GM12874 (cell line): ENCODE results near the gene HOGA1.

ENCODE experiments used
- CTCF ChIP-seq: IDR thresholded peaks from 2 replicates; pipeline ENCODE4 v1.5.1; 2011; ENCODE audit warnings: low read depth, mild to moderate bottlenecking, control low read depth, low read length, moderate library complexity; ENCODE audit not compliant: insufficient read depth

The HOGA1 gene

GRCh38 chr10:97650726-97651125 is 66.5 kb downstream of the HOGA1 start:
- no peak for TF ChIP-seq CTCF

GRCh38 chr10:97651773-97652172 is 67.6 kb downstream of the HOGA1 start:
- no peak for TF ChIP-seq CTCF

GRCh38 chr10:97656777-97657176 is 72.6 kb downstream of the HOGA1 start:
- TF ChIP-seq CTCF = no peak

- no peak for TF ChIP-seq CTCF
These were observed 75.4 kb downstream of the HOGA1 start for GRCh38 chr10:97659589-97659988.
